Measurements from ENCODE around the gene RAB24. TPM values are rescaled to one million over a fixed set of nuclear protein-coding genes. Genes with fewer than 3 reads are reported as not detected.
A peak's percentile ranks its signal among the peaks of the same experiment; 100 is the strongest.

The RAB24 gene
- total and polyA plus RNA-seq, 2 of the 4 experiments (the other 2 are of a cell fraction): 18.5 to 60.8 TPM

DNA sequence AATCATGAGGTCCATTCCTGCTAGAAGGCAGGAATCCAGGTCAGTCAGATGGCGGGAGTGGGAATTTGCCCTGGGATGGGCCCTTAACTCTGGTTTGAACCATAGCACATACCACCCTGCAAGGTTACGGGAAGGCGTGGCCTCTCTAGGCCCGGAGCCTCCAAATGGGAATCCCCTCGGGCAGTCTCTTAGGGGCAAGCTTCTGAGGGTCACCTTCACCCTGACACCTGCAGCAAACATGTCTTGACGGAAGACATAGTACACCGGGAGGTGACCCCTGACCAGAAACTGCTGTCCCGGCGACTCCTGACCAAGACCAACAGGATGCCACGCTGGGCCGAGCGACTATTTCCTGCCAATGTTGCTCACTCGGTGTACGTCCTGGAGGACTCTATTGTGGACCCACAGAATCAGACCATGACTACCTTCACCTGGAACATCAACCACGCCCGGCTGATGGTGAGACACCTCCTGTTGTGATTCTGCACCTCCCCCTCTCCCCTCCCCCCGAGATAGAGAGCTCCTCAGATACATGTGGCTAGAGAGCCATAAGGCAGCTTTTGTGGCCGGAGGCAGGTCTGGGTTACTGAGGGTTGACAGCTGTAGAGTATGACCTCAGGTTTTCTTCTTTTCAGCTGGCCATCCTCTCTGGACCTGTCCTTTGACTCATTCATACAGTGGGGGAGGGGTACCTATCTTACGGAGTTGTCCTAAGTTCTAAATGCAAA is 1.0 kb upstream of the RAB24 start (continued):
- no peak for TF ChIP-seq RCOR1 (IDR thresholded peaks at IDR 0.05; ENCODE audit: insufficient replicate concordance, low read length)

DNA sequence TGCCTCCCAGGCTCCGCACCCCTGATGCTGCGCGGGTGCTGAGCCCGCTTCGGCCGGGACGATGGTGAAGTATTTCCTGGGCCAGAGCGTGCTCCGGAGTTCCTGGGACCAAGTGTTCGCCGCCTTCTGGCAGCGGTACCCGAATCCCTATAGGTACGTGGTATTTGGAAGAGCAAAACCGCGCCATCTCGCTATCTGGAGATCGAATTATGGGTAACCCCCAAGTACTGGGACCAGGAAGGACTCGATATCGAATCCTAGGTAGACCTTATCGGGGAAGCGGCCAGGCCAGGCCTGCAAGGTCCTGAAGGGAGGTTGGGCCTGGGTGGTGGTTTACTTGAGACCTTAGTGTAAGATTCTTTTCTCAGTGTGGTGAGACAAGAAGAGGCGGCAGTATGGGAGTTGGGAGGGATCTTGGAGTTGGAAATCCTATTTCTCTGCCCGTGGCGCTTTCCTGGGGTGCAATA is 439 bp upstream of the RAB24 start:
- Histone ChIP-seq H3K4me2 (ENCODE audit: low read depth, low read length) (peak overlapping the region; percentile 93), H3K9me3 (ENCODE audit: control insufficient read depth, insufficient read depth, low read length) (no peaks in the 10 kb centered on the region), H3K4me1 (ENCODE audit: control insufficient read depth, insufficient read depth, low read length) (peaks cover 12% of the 10 kb centered on the region), H4K20me1 (ENCODE audit: insufficient read depth, low read length) (peaks cover 25% of the 10 kb centered on the region), H4K5ac (ENCODE audit: low read depth, low read length) (peak overlapping the region; percentile 86), H3K27me3 (ENCODE audit: control insufficient read depth, insufficient read depth, low read length) (no peaks in the 10 kb centered on the region), H3K9ac (ENCODE audit: low read depth, low read length) (peak overlapping the region; percentile 91), H2BK5ac (ENCODE audit: low read depth, low read length, poor library complexity, severe bottlenecking) (peak overlapping the region; percentile 6), H2BK120ac (ENCODE audit: low read depth, low read length) (0 out of 2 replicates have a peak overlapping the region, but pooled peaks have one; percentile 16), H3K79me1 (ENCODE audit: low read depth in 1 of 2, low read length in 2 of 2) (peaks cover 12 to 71% of the 10 kb centered on the region in 2 experiments), H3K9me1 (ENCODE audit: insufficient read depth, low read length) (peaks cover 8% of the 10 kb centered on the region; the same call in 1 of the 2 replicates), H3K36me3 (ENCODE audit: control insufficient read depth, insufficient read depth, low read length) (peaks cover 30% of the 10 kb centered on the region), H3K27ac (ENCODE audit: insufficient read depth, low read length) (peak overlapping the region; percentile 57), H2BK15ac (ENCODE audit: low read depth, low read length) (no peak overlapping the region), H4K91ac (ENCODE audit: insufficient read depth, low read depth, low read length) (peak overlapping the region; percentile 77), H3K14ac (replicated peaks; ENCODE audit: low read depth, low read length) (peak overlapping the region; percentile 90), H3K23ac (ENCODE audit: low read depth, low read length) (peak overlapping the region; percentile 94), H2AK5ac (ENCODE audit: low read depth, low read length) (peak overlapping the region; percentile 89), H4K8ac (ENCODE audit: low read depth in 2 of 2, low read length in 2 of 2) (peak overlapping the region; percentile 38 to 82), H3K4me3 (ENCODE audit: insufficient read depth, low read depth, low read length) (peak overlapping the region; percentile 98), H2AK9ac (replicated peaks; ENCODE audit: low read depth, low read length, poor library complexity) (peak overlapping the region; percentile 98), H2AFZ (replicated peaks; ENCODE audit: low read length, poor library complexity) (peak overlapping the region; percentile 90), H3K18ac (ENCODE audit: low read depth, low read length) (no peak overlapping the region), H2BK20ac (ENCODE audit: low read depth, low read length) (no peak overlapping the region), H3K4ac (ENCODE audit: low read depth, low read length) (peak overlapping the region; percentile 89), H3K56ac (ENCODE audit: extremely low read depth, insufficient read depth, low read length) (peak overlapping the region; percentile 83)
- dilution Hi-C loops (cut with HindIII; ENCODE audit: low sequenced_read_pairs, unreplicated experiment): no loop called here
- POLR2A ChIA-PET (ENCODE audit: unreplicated experiment): no interaction called here
- in situ Hi-C loops (cut with MboI; ENCODE audit: low sequenced_read_pairs): no loop called here
- DNase-seq (no peak), ATAC-seq (ENCODE audit: low read depth) (peak; percentile 7)
- CTCF ChIA-PET: no interaction called here
- WGBS, 2 experiments (ENCODE audit: extremely low coverage in 2 of 2, insufficient read length in 1 of 2): 0% methylated on average over 9 of the region's 25 CpGs; no CpG with 5 or more reads in 1 of the 2 experiments
- TSS peak; percentile 71 for BruUV-seq (replicated peaks)
- intact Hi-C loops (cut with micrococcal nuclease): no loop called here
- TF ChIP-seq RAD21 (IDR thresholded peaks at IDR 0.05; ENCODE audit: low read length) (no peak), MAFK (IDR thresholded peaks at IDR 0.05; ENCODE audit: low read depth, low read length) (no peak), RFX5 (IDR thresholded peaks at IDR 0.05; ENCODE audit: low read depth, low read length) (no peak), NFE2L2 (IDR thresholded peaks at IDR 0.05; ENCODE audit: low read depth, low read length) (no peak), SMC3 (IDR thresholded peaks at IDR 0.05; ENCODE audit: low read depth, low read length) (no peak), CEBPB (IDR thresholded peaks at IDR 0.05; ENCODE audit: low read depth, low read length) (no peak), BHLHE40 (IDR thresholded peaks at IDR 0.05; ENCODE audit: low read depth, low read length) (no peak), RCOR1 (IDR thresholded peaks at IDR 0.05; ENCODE audit: insufficient replicate concordance, low read length) (no peak), FOS (IDR thresholded peaks at IDR 0.05; ENCODE audit: low read depth, low read length) (no peak), CHD1 (IDR thresholded peaks at IDR 0.05; ENCODE audit: low read depth, low read length) (no peak), MXI1 (IDR thresholded peaks at IDR 0.05; ENCODE audit: borderline replicate concordance, low read depth, low read length) (no peak), POLR2A (IDR thresholded peaks at IDR 0.05; ENCODE audit: low read depth, low read length) (no peak; the same call in 1 of the 2 replicates)
- TF ChIP-seq, protein P1, sequence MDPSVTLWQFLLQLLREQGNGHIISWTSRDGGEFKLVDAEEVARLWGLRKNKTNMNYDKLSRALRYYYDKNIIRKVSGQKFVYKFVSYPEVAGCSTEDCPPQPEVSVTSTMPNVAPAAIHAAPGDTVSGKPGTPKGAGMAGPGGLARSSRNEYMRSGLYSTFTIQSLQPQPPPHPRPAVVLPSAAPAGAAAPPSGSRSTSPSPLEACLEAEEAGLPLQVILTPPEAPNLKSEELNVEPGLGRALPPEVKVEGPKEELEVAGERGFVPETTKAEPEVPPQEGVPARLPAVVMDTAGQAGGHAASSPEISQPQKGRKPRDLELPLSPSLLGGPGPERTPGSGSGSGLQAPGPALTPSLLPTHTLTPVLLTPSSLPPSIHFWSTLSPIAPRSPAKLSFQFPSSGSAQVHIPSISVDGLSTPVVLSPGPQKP (IDR thresholded peaks at IDR 0.05; ENCODE audit: borderline replicate concordance, low read depth, low read length): no peak
- TF ChIP-seq, protein P2, sequence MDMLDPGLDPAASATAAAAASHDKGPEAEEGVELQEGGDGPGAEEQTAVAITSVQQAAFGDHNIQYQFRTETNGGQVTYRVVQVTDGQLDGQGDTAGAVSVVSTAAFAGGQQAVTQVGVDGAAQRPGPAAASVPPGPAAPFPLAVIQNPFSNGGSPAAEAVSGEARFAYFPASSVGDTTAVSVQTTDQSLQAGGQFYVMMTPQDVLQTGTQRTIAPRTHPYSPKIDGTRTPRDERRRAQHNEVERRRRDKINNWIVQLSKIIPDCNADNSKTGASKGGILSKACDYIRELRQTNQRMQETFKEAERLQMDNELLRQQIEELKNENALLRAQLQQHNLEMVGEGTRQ (IDR thresholded peaks at IDR 0.05; ENCODE audit: low read depth, low read length): no peak
